ENCODE measurements around the gene ANKRD33.
A peak's percentile ranks its signal among the peaks of the same experiment; 100 is the strongest.

ANKRD33 gene

GRCh38 chr12:51920046-51920445 lies 32.1 kb downstream of the ANKRD33 start:
- DNase-seq (ENCODE audit: low spot score), result no peak

GRCh38 chr12:51921017-51921725 lies 33.3 kb downstream of the ANKRD33 start:
- no peak for DNase-seq (ENCODE audit: low spot score)

DNA sequence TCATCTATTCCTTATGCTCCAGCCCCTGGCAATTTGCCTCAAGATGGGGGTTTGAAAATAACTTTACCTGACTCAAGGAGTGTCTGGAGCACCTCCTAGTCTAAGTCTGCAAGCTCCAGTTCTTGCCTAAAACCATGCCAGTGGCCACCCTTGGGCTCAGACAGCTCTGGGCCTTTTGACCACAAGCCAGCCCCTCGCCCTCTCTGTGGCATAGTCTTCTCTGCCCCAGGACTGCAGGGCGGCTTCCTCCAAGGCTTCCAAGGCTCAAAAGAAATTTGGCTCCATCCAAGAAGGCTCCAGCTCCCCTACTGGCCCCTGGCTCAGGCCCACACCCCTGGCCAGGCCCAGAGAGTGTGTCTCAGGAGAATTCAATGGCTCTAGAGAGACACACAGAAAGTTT lies 34.2 kb downstream of the ANKRD33 start:
- no peak for DNase-seq (ENCODE audit: low spot score)

DNA sequence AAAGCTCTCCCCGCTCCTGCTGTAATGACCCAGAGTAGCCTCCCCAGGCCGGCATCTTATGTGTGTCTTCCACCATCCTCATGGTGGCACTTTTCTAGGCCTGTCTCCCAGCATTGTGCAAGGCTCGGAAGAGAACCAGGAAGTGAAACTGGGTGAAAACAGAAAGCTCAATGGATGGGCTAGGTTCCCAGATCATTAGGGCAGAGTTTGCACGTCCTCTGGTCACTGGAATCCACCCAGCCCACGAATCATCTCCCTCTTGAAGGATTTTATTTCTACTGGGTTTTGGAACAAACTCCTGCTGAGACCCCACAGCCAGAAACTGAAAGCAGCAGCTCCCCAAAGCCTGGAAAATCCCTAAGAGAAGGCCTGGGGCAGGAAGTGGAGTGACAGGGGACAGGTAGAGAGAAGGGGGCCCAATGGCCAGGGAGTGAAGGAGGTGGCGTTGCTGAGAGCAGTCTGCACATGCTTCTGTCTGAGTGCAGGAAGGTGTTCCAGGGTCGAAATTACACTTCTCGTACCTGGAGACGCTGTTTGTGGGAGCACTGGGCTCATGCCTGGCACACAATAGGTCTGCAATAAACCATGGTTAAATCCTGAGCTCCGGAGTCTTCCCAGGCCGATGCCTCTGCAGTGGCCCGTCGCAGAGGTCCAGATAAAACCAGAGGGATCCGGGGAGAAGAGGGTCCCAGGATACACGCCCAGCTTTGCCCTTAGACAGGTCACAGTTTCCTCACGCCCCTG lies 35.0 kb downstream of the ANKRD33 start:
- no peak for DNase-seq (ENCODE audit: low spot score)

DNA sequence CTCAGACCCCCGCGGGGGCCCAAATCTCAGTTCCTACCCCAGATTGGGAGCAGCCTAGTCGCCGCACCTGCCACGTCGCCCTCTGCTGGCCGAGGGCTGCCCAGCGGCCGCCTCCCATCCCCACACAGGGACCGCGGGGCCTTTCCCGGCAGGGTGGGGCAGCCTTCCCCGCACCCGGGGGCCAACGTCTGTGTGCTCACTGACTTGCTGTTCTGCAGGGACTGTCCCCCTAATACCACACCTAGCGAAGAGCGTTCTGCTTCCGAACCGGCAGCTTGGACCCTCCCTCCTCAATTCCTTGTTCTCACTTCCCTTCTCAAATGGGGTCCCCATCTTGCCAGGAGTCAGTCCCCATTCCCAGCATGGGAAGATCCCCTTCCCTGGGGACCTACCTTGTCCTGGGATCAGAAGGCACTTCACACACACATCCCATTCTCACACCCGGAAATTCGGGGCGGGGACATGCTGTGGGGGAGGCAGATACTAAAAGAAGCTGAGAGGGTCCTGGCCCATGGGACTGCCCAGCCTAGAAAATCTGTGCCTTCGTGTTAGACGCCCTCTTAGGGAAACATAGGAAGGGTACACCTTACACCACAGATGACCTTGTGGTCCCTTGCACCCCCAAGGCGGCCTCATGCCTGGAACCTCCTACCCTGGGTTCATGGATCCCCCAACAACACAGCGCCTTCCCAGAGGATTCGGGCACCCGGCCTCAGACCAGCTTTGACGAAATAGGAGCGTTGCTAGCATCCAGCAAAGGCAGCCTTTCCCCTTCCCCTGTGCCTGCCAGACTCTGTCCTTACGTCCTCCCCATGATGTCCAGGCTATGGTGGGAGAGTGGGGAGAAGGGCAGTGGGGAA lies 35.8 kb downstream of the ANKRD33 start:
- peak; percentile 28 for DNase-seq (ENCODE audit: low spot score)

DNA sequence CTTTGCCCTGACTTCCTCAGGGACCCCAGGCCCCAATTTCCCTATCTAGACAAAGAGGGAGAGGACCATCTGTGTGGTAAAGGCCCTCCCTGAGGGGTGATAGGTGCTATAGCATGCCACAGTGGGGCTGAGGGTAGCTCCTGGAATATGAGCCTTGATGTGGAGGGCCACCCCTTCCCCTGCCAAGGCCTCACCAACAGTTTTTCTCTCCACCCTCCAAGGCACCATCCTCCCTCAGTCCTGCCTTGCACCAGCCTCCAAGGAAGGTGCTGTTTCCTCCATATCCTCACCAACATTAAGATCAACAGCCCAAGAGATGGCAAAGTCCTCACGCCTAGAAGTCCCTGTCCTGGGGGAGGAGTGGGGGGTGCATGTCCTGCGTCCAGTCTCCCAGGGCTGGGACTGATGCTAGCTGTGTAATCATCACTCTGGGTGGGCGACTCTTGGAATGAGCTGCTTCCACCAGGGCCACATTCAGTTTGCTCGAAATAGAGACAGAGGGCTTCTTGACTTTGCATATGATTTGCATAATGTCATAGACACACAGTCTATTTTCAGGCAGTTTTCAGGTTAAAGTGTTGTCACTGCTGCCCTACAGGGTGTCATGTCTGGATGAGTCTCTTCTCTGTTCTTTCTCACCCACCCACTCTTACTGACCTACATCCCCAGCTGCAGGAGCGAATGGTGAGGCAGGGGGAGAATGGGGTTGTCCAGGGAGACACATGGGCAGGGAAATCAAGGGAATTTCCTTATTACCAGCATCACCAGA lies 36.8 kb downstream of the ANKRD33 start:
- no peak for DNase-seq (ENCODE audit: low spot score)

GRCh38 chr12:51925346-51926063 lies 37.6 kb downstream of the ANKRD33 start:
- DNase-seq (ENCODE audit: low spot score), result no peak

GRCh38 chr12:51926064-51926632 lies 38.2 kb downstream of the ANKRD33 start:
- DNase-seq (ENCODE audit: low spot score), result no peak

GRCh38 chr12:51926718-51927117 lies 38.8 kb downstream of the ANKRD33 start:
- DNase-seq (ENCODE audit: low spot score), result no peak

- no peak for DNase-seq (ENCODE audit: low spot score)
These were observed 44.5 kb downstream of the ANKRD33 start for GRCh38 chr12:51932218-51933076.

DNA sequence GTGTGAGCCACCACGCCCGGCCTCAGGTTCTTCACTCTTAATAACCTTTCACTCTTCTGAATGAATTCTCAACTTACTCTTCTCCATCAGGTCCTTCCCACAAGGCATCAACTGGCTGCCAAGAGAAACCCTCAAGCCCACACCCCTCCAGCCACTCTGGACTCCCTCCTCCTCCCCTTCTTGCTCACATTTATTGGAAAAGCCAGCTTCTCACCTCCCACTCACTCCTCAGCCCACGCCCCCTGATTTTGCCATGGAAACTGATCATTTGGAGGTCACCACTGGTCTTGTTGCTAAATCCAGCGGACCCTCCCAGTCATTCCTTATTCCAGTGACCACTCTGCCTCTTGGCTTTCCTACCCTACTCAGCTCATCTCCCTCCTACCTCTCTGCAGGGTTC lies 46.2 kb downstream of the ANKRD33 start:
- DNase-seq (ENCODE audit: low spot score), result no peak

- no peak for DNase-seq (ENCODE audit: low spot score)
These were observed 50.0 kb downstream of the ANKRD33 start for GRCh38 chr12:51937926-51938325.

DNA sequence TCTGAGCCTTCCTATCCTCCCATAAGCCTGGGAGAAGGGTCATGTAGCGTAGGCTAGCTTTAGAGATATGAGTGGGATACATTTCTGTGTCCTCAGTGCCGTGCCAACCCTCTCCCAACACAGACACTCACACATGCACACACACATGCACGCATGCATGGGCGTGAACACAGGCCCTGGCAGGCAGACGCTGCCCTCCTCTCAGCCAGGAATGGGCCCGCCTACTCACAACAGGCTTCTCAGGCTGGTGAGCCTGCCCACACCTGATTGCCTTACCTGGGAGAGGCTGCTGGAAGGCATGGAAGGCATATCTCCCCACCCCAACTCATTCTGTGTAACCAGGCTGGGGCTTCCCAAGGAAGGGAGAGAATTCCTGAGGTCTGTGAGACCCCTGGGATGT lies 50.8 kb downstream of the ANKRD33 start:
- no peak for DNase-seq (ENCODE audit: low spot score)

DNA sequence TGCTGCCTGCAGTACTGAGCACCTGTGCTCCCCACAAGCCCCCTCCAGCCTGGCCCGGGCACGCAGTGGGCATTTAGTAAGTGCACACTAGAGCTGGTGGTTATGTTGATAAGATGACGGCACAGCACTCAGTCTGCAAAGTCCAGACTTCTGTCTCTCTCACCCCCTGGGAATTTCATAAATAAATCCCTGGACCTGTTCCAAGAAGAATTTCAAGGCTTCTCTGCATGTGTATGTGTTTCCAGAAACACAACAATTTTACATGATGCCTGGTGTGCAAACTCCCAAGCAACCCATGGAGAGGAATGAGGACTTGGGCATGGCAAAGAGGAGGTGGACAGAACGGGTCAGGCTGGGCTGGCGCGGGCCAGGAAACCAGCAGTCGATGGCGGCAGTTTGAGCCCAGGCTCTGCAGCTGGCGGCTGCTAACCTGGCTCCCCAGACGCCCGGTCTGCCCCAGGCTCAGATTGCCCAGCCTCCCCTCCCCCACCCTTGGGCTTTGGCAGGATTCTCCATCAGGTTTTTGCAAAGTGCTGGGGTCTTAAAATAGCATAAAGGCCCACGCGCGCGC lies 53.2 kb downstream of the ANKRD33 start:
- DNase-seq (ENCODE audit: low spot score), result no peak
